Measurements from ENCODE around the gene GPI.

Gene GPI

DNA sequence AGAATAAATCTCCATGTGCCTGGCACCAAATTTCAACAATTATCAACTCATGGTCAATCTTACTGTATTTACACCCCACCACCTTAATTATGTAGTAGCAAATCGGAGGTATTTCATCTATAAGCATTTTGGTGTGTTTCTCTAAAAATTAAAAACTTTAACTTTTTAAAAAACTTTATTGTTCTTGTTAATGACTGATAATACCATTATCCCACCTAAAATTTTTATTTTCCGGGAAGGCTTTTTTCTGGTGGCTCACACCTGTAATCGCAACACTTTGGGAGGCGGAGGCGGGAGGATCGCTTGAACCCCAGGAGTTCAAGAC is 38.8 kb downstream of the GPI start:
- TF ChIP-seq, protein P1, sequence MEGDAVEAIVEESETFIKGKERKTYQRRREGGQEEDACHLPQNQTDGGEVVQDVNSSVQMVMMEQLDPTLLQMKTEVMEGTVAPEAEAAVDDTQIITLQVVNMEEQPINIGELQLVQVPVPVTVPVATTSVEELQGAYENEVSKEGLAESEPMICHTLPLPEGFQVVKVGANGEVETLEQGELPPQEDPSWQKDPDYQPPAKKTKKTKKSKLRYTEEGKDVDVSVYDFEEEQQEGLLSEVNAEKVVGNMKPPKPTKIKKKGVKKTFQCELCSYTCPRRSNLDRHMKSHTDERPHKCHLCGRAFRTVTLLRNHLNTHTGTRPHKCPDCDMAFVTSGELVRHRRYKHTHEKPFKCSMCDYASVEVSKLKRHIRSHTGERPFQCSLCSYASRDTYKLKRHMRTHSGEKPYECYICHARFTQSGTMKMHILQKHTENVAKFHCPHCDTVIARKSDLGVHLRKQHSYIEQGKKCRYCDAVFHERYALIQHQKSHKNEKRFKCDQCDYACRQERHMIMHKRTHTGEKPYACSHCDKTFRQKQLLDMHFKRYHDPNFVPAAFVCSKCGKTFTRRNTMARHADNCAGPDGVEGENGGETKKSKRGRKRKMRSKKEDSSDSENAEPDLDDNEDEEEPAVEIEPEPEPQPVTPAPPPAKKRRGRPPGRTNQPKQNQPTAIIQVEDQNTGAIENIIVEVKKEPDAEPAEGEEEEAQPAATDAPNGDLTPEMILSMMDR (IDR thresholded peaks at IDR 0.05) = no peak
- Mint-ChIP-seq H3K9me3 (no peaks in the 10 kb centered on the region), H3K27me3 (ENCODE audit: low read depth, poor library complexity) (no peaks in the 10 kb centered on the region), H3K4me3 (peak overlapping the region; percentile 88), H3K27ac (no peak overlapping the region), H3K4me1 (peaks cover 5% of the 10 kb centered on the region), H3K36me3 (ENCODE audit: low read depth) (peaks cover 41% of the 10 kb centered on the region)
- no peak for DNase-seq

DNA sequence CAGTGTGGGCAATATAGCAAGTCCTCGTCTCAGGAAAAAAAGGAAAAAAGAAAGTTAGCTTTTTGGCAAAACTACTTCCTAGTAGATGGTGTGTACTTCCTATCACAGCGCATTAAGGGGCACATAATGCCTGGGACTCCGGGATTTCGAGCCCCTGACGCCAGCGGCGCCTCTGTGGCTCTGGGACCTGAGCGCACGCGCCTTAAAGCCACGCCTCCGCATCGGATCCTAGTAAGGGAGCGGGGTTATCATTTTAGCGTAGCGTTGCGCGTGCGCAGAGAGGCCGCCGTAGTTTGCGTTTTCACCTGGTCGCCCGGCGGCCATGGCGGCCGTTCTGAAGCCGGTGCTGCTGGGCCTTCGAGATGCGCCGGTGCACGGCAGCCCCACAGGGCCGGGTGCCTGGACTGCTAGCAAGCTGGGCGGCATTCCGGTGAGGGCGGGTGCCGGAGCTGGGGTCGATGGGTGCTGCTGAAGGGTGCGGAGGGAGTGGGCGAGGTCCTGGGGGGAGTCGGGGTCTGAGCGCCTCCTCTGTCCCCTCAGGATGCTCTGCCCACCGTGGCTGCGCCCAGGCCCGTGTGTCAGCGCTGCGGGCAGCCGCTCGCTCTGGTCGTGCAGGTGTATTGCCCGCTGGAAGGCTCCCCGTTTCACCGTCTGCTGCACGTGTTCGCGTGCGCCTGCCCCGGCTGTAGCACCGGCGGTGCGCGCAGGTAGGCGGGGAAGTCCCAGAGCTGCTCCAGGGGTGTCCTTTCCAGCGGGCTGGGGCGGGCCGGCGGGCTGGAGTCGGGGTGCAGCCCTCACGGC is 39.3 kb downstream of the GPI start, which contains the start of gene PDCD2L:
TSS of gene PDCD2L (plus strand) at position 291 of the 801 bp plus-strand sequence. CDS start at position 323, 32 bp downstream.
- peak; percentile 96 for DNase-seq
- peak within 1 kb of the TSS; percentile 88 for H3K4me3 Mint-ChIP-seq
- H3K36me3 Mint-ChIP-seq (ENCODE audit: low read depth) = peaks cover 41% of the 10 kb centered on the region
- H3K27me3 Mint-ChIP-seq (ENCODE audit: low read depth, poor library complexity) = no peaks in the 10 kb centered on the region
- TF ChIP-seq, protein P1 (IDR thresholded peaks at IDR 0.05) = no peak
- H3K27ac Mint-ChIP-seq = no peak within 1 kb of the TSS
- H3K9me3 Mint-ChIP-seq = no peaks in the 10 kb centered on the region
- peaks cover 5% of the 10 kb centered on the region for H3K4me1 Mint-ChIP-seq

DNA sequence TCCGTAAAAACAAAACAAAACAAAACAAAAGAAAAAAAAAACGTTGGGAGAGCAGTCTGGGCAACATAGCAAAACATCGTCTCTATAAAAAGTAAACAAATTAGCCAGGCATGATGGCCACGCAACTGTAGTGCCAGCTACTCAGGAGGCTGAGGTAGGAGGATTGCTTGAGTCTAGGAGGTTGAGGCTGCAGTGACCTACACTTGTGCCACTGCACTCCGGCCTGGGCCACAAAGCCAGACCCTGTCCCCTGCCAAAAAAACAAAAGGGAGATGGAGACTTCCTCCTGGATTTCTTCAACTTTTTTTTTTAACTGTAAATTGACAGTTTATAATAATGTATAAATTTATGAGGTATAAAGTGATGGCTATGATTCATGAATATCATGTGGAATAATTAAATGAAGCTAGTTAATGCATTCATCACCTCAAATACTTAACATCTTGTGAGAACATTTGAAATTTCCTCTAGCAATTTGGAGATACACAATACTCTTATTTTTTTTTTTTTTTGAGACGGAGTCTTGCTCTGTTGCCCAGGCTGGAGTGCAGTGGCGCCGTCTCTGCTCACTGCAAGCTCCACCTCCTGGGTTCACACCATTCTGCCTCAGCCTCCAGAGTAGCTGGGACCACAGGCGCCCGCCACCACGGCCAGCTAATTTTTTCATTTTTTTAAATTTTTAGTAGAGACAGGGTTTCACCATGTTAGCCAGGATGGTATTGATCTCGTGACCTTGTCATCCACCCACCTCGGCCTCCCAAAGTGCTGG is 41.1 kb downstream of the GPI start:
- Mint-ChIP-seq H3K9me3 (no peaks in the 10 kb centered on the region), H3K27me3 (ENCODE audit: low read depth, poor library complexity) (no peaks in the 10 kb centered on the region), H3K27ac (no peak overlapping the region), H3K36me3 (ENCODE audit: low read depth) (peaks cover 38% of the 10 kb centered on the region), H3K4me3 (peak overlapping the region; percentile 45), H3K4me1 (peaks cover 5% of the 10 kb centered on the region)
- no peak for DNase-seq
- TF ChIP-seq, protein P1 (IDR thresholded peaks at IDR 0.05) = no peak

DNA sequence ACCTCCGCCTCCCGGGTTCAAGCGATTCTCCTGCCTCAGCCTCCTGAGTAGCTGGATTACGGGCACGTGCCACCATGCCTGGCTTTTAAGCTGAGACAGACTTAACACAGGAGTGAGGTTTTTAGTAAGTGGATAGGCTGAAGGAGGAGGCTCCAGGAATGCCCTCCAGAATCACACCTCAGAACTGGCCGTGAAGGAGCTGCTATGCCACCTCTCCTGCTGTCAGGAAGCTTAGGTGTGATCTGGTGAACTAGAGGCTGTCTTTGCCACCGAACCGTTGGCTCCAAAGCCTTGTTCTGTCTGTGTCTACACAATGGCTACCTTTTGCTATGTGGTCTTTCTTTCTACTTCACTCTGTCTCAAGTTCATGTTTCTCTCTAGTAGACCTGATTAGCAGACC is 43.4 kb downstream of the GPI start:
- no peaks in the 10 kb centered on the region for H3K27me3 Mint-ChIP-seq (ENCODE audit: low read depth, poor library complexity)
- H3K9me3 Mint-ChIP-seq = no peaks in the 10 kb centered on the region
- H3K4me3 Mint-ChIP-seq = no peak overlapping the region
- H3K27ac Mint-ChIP-seq = no peak overlapping the region
- DNase-seq = no peak
- peaks cover 33% of the 10 kb centered on the region for H3K36me3 Mint-ChIP-seq (ENCODE audit: low read depth)
- H3K4me1 Mint-ChIP-seq = peaks cover 5% of the 10 kb centered on the region
- TF ChIP-seq, protein P1 (IDR thresholded peaks at IDR 0.05) = no peak

DNA sequence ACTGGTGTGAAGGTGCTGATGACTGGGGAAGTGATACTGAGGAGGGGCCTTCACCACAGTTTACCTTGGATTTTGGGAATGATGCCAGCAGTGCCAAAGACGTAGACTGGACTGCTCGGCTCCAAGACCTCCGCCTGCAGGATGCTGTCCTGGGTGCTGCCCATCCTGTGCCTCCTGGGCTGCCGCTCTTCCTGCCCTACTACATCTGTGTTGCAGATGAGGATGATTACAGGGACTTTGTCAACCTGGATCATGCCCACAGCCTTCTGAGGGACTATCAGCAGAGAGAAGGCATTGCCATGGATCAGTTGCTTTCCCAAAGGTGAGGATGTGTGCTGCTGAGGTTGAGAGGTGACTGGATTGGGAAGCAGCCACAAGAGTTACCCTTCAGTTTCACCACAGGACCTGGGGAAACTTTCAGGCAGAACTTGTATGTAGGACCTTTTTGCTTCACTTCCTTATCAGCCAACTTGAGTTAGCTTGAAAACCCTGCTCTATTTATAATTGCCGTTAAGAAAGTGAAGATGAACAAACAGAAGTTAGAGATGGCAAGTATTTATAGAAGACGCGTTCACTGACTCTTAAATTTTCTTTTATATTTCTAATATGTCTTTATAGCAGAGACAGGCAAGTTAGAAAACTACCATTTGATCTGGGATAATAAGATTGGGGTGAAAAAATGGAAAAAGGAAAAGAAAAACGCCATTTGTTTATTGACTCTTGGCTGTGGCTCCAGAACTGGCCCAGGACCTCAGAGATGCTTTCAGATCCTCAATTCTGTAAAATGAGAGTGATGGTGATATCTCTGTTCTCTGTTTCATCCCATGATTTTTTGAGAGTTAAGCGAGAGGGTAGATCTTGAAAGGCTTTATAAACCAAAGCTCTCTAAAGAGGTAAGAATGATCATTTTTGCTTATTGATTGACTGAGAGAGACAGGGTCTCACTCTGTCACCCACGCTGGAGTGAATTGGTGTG is 44.5 kb downstream of the GPI start:
- peaks cover 5% of the 10 kb centered on the region for H3K4me1 Mint-ChIP-seq
- no peak overlapping the region for H3K27ac Mint-ChIP-seq
- peaks cover 38% of the 10 kb centered on the region for H3K36me3 Mint-ChIP-seq (ENCODE audit: low read depth)
- no peak for DNase-seq
- H3K27me3 Mint-ChIP-seq (ENCODE audit: low read depth, poor library complexity) = no peaks in the 10 kb centered on the region
- H3K9me3 Mint-ChIP-seq = no peaks in the 10 kb centered on the region
- TF ChIP-seq, protein P1 (IDR thresholded peaks at IDR 0.05) = no peak
- H3K4me3 Mint-ChIP-seq = no peak overlapping the region
